ENCODE measurements around the gene CYBA. TPM values are rescaled to one million over a fixed set of nuclear protein-coding genes. Genes with fewer than 3 reads are reported as not detected.

The CYBA gene
- total RNA-seq, 2 donors from 2014 or later = 82.0 to 132 TPM

GRCh38 chr16:88662843-88663606 is 12.2 kb upstream of the CYBA start, which contains the start of gene MVD:
Gene MVD, minus strand, starts transcription at chr16:88663091. Its CDS starts 11 bp downstream, at chr16:88663080.
- DNase-seq (ENCODE audit: low spot score) = peak; percentile 99
- peak within 1 kb of the TSS; percentile 80 to 95 for H3K27ac ChIP-seq
- H3K4me3 ChIP-seq = peak within 1 kb of the TSS; percentile 80 to 99
- peaks cover 2% of the 10 kb centered on the region for H3K36me3 ChIP-seq
- H3K4me1 ChIP-seq = peaks cover 0 to 20% of the 10 kb centered on the region in 2 donors
- no peak for TF ChIP-seq CTCF (IDR thresholded peaks at IDR 0.05)
- no peaks in the 10 kb centered on the region for H3K27me3 ChIP-seq
- H3K9me3 ChIP-seq = no peaks in the 10 kb centered on the region

GRCh38 chr16:88662222-88662842 is 11.5 kb upstream of the CYBA start:
- no peaks in the 10 kb centered on the region for H3K9me3 ChIP-seq
- H3K36me3 ChIP-seq = peaks cover 9% of the 10 kb centered on the region
- peak overlapping the region; percentile 80 to 99 for H3K4me3 ChIP-seq
- no peak for DNase-seq (ENCODE audit: low spot score)
- H3K27me3 ChIP-seq = no peaks in the 10 kb centered on the region
- H3K27ac ChIP-seq = peak overlapping the region; percentile 80 to 95
- peaks cover 0 to 20% of the 10 kb centered on the region in 2 donors for H3K4me1 ChIP-seq
- no peak for TF ChIP-seq CTCF (IDR thresholded peaks at IDR 0.05)

- Histone ChIP-seq H3K27me3 (no peaks in the 10 kb centered on the region), H3K9me3 (no peaks in the 10 kb centered on the region), H3K4me3 (no peak overlapping the region), H3K36me3 (peaks cover 12% of the 10 kb centered on the region), H3K4me1 (peaks cover 0 to 20% of the 10 kb centered on the region in 2 donors), H3K27ac (no peak overlapping the region)
- TF ChIP-seq CTCF (IDR thresholded peaks at IDR 0.05) = no peak
- no peak for DNase-seq (ENCODE audit: low spot score)
These were observed 10.6 kb upstream of the CYBA start for GRCh38 chr16:88661468-88661867.

GRCh38 chr16:88659160-88659559 is 8.3 kb upstream of the CYBA start:
- Histone ChIP-seq H3K9me3 (no peaks in the 10 kb centered on the region), H3K4me3 (no peak overlapping the region), H3K36me3 (peaks cover 12% of the 10 kb centered on the region), H3K27me3 (no peaks in the 10 kb centered on the region), H3K4me1 (peaks cover 0 to 14% of the 10 kb centered on the region in 2 donors), H3K27ac (no peak overlapping the region)
- TF ChIP-seq CTCF (IDR thresholded peaks at IDR 0.05) = no peak
- no peak for DNase-seq (ENCODE audit: low spot score)

GRCh38 chr16:88658714-88659113 is 7.9 kb upstream of the CYBA start:
- no peak for TF ChIP-seq CTCF (IDR thresholded peaks at IDR 0.05)
- Histone ChIP-seq H3K4me1 (peaks cover 0 to 10% of the 10 kb centered on the region in 2 donors), H3K27ac (no peak overlapping the region), H3K27me3 (no peaks in the 10 kb centered on the region), H3K9me3 (no peaks in the 10 kb centered on the region), H3K36me3 (peaks cover 12% of the 10 kb centered on the region), H3K4me3 (no peak overlapping the region)
- DNase-seq (ENCODE audit: low spot score) = no peak
